Bronchial epithelial cell (primary cell): ENCODE measurements around the gene SALL3. TPM values are rescaled to one million over a fixed set of nuclear protein-coding genes. Genes with fewer than 3 reads are reported as not detected.

Experiments
- DNase-seq: peaks from one replicate; pipeline ENCODE4 v3.0.0-alpha.2; 2010; ENCODE audit warnings: low read depth
- FAIRE-seq: peaks from 2 replicates; lab custom pipeline; 2011; peaks lifted over from hg19 to GRCh38; lab: Jason Lieb, UNC
- H3K27me3 ChIP-seq: 2 replicates; pipeline ENCODE4 v1.5.1; 2011; ENCODE audit warnings: low read length; ENCODE audit not compliant: control insufficient read depth, insufficient read depth
- H3K36me3 ChIP-seq: 2 replicates; pipeline ENCODE4 v1.5.1; 2011; ENCODE audit warnings: low read length; ENCODE audit not compliant: control insufficient read depth, insufficient read depth
- H3K4me3 ChIP-seq: 2 replicates; pipeline ENCODE4 v1.5.1; 2011; ENCODE audit warnings: mild to moderate bottlenecking, low read depth, low read length, control low read depth
- total RNA-seq: library from RNA; depleted of rRNA; stranded (reverse); fragments of >200 nt; gene quantifications from 2 replicates; pipeline ENCODE4 v1.2.1, GENCODE V29; 2014
- TF ChIP-seq, protein P1 (sequence below): IDR thresholded peaks from 2 replicates; pipeline ENCODE4 v1.5.1; 2011; ENCODE audit warnings: mild to moderate bottlenecking, moderate library complexity, low read length, control low read depth, inconsistent platforms; ENCODE audit not compliant: insufficient read depth, severe bottlenecking

The SALL3 gene
- total RNA-seq, 1 donor from 2014 or later = not detected

DNA sequence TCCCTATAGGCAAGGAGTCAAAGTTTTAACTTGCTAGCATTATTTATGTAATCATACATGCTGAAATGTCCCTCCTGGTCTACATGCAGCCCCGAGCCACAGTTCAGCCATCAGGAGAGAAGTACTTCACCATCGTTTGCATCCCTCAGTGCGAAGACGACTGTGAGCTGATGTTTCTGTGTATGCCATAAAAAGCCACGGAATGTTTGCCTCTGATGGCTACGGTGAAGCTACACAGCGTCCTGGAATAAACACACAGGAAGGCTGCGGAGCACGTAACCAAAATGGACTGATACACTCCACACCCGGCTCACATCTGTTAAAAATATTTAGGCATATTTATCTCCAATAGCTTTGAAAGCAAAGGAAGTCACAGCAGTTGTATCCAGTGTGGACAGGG, 4.3 kb upstream of the SALL3 start:
- Histone ChIP-seq H3K27me3 (peaks cover 38% of the 10 kb centered on the region), H3K4me3 (no peak overlapping the region), H3K36me3 (no peaks in the 10 kb centered on the region)
- FAIRE-seq (no peak), DNase-seq (no peak)
- TF ChIP-seq, protein P1, sequence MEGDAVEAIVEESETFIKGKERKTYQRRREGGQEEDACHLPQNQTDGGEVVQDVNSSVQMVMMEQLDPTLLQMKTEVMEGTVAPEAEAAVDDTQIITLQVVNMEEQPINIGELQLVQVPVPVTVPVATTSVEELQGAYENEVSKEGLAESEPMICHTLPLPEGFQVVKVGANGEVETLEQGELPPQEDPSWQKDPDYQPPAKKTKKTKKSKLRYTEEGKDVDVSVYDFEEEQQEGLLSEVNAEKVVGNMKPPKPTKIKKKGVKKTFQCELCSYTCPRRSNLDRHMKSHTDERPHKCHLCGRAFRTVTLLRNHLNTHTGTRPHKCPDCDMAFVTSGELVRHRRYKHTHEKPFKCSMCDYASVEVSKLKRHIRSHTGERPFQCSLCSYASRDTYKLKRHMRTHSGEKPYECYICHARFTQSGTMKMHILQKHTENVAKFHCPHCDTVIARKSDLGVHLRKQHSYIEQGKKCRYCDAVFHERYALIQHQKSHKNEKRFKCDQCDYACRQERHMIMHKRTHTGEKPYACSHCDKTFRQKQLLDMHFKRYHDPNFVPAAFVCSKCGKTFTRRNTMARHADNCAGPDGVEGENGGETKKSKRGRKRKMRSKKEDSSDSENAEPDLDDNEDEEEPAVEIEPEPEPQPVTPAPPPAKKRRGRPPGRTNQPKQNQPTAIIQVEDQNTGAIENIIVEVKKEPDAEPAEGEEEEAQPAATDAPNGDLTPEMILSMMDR = no peak

DNA sequence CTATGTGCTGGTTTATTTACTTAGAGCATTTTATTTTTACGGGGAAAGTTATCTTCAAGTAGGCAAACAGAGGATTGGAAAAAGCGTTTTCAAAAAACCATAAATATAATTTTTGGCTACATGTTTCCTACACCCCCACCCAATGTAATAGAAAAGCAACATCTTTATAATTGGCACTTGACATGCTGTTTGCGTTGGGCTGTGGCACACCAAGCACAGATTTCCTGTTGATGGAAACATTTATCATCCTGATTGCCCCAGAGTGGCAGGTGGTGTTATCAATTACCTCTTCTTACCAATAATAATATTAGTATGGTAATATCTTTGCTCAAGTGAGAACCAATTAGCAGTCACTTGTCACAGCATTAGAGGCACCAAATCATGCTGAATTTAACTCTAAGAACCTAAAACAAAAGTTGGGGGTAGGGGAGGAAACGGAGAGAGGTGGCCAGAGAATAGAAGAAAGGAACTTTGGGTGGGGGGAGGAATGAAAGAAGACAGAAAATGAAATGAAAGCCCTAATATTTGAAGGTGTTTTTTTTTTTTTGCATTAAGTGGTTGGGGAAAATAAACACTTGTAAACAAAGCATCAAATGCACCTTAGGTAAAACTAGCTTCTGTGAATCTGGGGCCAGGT, 3.8 kb upstream of the SALL3 start:
- FAIRE-seq (no peak), DNase-seq (no peak)
- no peak overlapping the region for H3K4me3 ChIP-seq
- peaks cover 38% of the 10 kb centered on the region for H3K27me3 ChIP-seq
- TF ChIP-seq, protein P1 = no peak
- no peaks in the 10 kb centered on the region for H3K36me3 ChIP-seq

DNA sequence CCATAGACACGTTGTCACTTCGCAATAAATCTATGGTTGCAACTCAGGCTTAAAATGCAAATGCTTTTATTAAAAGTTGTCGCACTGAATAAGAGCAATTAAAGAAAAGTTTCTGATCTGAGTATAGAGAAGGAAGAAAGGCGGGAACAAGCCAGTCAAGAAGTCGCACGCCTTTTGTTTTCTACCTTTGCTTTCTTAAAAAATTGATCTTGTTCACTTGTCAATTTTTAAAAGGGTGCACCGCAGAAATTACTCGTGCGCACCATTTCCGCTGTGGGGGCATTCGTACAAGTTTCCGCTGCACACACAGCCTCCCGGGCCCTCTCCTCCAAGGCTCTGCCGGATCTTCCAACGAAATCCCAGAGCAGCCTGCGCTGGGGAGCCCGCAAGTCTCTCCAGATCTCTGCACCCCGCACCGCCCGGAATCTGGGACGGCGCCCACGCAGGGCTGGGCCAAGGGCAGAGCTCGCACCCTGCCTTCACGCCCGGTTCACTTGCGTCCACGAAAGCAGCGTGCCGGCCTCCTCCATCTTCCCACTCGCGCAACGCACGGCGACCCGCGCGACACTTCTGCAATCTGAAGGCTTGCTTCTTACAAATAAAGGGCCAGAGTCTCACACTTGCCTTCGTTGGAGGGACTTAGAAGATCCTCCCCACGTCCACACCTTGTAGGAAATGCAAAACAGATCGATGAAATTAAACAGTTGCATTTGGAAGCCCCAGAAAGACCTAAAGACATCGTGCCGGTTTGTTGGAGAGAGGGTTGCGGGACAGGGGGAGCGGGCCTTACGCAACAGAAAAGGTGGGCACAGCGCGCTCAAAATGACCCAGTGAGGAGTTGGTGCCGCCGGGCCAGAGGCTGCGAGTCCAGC, 2.6 kb upstream of the SALL3 start:
- Histone ChIP-seq H3K27me3 (peaks cover 44% of the 10 kb centered on the region), H3K36me3 (no peaks in the 10 kb centered on the region), H3K4me3 (no peak overlapping the region)
- no peak for DNase-seq
- no peak for FAIRE-seq
- TF ChIP-seq, protein P1 = no peak

DNA sequence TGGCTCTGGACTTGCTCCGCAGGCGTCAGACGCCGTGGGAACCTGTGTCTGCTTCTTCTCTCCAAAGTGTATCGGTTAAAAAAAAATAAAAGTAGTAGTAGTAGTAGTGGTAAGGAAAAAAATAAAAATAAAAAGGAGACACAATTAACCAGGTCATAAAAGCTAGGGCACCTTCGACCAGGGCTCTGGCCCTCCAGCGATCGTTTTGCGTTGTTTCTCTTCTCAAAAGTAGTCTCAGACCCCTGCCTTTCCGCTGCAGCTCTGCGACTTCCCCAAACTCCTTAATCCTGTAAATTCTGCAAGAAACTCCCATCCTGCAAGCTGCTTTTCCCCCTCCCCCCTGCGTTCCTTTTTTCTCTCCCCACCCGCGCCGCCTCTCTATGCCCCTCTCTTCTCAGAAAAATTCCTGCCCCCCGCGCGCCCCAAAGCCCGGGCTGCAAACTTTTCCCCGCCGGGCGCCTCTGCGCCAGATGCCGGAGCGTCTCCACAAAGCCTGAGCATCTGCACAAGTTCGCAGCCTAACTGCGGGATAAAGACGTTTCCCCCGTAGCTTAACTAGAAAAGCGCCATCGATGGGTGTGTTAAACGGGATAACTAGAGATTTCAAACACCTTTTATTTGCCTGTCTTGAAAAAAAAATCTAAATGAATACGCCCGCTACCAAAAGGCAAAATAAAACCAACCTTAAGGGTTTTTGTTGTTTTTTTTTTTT, 1.8 kb upstream of the SALL3 start:
- peaks cover 45% of the 10 kb centered on the region for H3K27me3 ChIP-seq
- H3K4me3 ChIP-seq = no peak overlapping the region
- TF ChIP-seq, protein P1 = no peak
- H3K36me3 ChIP-seq = no peaks in the 10 kb centered on the region
- FAIRE-seq (no peak), DNase-seq (no peak)

DNA sequence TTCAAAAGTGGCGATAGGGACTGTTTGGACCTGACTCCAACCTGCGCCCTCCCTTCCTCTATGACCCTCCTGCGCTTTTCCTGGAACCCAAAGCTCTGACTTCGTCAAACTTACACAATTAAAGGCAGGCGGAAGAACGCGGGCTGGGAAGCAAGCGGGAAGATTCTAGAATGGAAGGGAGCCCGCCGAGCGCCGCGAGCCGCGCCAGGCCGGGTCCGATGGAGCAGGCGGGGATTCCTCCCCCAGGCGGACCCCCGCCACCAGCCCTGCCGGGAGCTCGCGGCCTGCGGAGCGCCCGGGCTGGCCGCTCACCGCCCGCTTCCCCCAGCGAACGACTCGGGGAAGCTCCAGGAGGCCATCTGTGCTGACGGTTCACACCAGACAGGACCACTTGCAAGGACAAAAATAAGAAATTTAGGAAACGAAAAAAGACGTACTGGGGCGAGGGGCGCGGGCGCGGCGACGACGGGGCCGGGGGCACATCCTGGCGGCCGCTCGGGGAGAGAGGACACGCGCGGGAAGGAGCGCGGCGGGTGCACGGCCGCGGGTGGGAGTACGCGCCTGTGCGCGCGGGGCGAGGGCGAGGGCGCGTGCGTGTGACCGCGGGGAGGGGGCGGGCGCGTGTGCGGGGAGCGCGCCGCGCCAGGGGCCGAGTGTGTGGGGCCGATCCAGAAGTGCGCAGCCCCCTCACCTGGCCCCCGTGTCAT, 1.1 kb upstream of the SALL3 start:
- TF ChIP-seq, protein P1 = no peak
- FAIRE-seq = no peak
- Histone ChIP-seq H3K36me3 (no peaks in the 10 kb centered on the region), H3K4me3 (no peak overlapping the region), H3K27me3 (peaks cover 41% of the 10 kb centered on the region)
- no peak for DNase-seq
